Activated T-helper 1 cell treated with anti-CD3 and anti-CD28 coated beads, Interleukin-12 subunit alpha, Interleukin-12 subunit beta, Interleukin-2, Interleukin-4 antibody, amounts not matched to agents 30 ng/mL and 10 ng/mL and 1 ng/mL, durations not matched to agents 14 hours and 24 hours and 36 hours (primary cell): ENCODE data around the gene LMO1. TPM values are rescaled to one million over a fixed set of nuclear protein-coding genes. Genes with fewer than 3 reads are reported as not detected.

Experiments used
- DNase-seq: peaks from one replicate; pipeline ENCODE4 v3.0.0; 2021; ENCODE audit warnings: low spot score
- H3K27ac Mint-ChIP-seq: one replicate; pipeline ENCODE4 v1.8.0; 2021; ENCODE audit warnings: mild to moderate bottlenecking, mixed read lengths
- H3K27me3 Mint-ChIP-seq: one replicate; pipeline ENCODE4 v1.8.0; 2022; ENCODE audit warnings: mild to moderate bottlenecking, moderate library complexity, mixed read lengths; ENCODE audit not compliant: insufficient read depth
- H3K36me3 Mint-ChIP-seq: one replicate; pipeline ENCODE4 v1.8.0; 2021; ENCODE audit warnings: low read depth, mixed read lengths
- H3K4me1 Mint-ChIP-seq: one replicate; pipeline ENCODE4 v1.8.0; 2021; ENCODE audit warnings: low read depth, mixed read lengths
- H3K4me3 Mint-ChIP-seq: one replicate; pipeline ENCODE4 v1.8.0; 2021; ENCODE audit warnings: mild to moderate bottlenecking, moderate library complexity, mixed read lengths
- H3K9me3 Mint-ChIP-seq: one replicate; pipeline ENCODE4 v1.8.0; 2021; ENCODE audit warnings: mixed read lengths
- intact Hi-C: fragments of 100-400 bp; cut with micrococcal nuclease; formaldehyde crosslinking; loops from one replicate; pipeline ENCODE4 v1.15.1; 2024
- total RNA-seq: library from RNA; stranded (reverse); gene quantifications from 2 replicates; pipeline ENCODE4 v1.2.3, GENCODE V29; 2022

The LMO1 gene
- total RNA-seq, 1 donor from 2014 or later, result not detected

DNA sequence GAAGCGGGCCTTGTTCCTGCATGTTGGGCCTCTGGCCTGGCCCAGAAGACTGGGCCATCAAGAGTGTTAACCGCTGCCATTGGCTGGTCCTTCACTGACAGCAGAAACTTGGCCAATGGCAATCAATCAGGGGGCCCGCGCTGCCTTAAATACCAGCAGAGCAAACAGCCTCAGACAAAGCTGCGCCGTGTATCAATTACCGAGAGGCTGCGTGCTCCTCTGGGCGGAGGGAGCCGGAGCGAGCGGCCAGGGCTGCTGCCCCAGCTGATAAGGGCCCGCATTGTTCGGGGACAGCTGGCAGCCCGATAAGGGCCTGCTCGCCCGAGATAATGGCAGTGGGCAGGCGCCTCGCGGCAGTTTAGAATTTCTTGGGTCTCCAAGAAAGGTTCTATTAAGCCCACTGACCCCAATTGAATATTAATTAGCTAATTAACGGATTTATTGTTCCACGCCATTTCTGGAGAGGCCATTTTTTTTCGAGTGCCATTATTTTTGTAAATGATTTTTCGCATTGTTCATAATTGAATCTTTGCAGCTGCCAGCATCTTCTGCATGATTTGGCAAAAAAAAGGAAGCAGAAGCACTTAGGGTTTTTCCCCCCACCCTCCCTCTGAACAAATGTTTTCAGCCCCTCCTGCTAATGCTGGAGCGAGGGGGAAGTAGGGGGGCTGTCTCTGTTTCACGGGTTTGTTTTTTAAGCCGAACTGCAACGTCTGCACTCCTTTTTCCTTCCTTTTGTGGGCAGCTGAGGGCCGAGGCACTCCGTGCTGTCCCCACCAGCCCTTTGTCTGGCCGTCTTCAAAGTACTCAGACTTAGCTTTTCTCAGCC, 57.2 kb downstream of the LMO1 start:
- Mint-ChIP-seq H3K36me3 (no peaks in the 10 kb centered on the region), H3K4me1 (no peaks in the 10 kb centered on the region), H3K9me3 (no peaks in the 10 kb centered on the region), H3K27ac (no peak overlapping the region), H3K27me3 (peaks cover 7% of the 10 kb centered on the region), H3K4me3 (no peak overlapping the region)
- no peak for DNase-seq
- intact Hi-C loops, result no loop called here

DNA sequence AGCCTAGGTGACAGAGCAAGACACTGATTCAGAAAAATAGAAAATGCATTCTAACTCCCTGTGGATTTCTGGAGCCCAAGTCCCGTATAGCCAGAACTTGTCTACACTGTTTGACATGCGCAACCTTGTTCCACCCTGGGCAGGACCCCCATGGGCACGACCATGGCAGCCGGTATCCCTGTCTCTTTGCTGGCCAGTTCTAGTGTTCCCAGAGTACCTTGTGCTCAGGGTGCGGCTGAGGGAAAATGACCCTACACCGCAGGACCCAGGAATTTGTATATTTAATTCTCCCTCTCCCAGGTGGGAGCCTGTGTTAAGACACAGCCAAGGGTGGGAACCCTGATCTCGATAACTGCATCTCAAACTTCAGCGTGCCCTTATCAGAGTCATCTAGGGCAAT, 58.1 kb downstream of the LMO1 start:
- Mint-ChIP-seq H3K27ac (no peak overlapping the region), H3K27me3 (peaks cover 7% of the 10 kb centered on the region), H3K4me3 (no peak overlapping the region), H3K4me1 (no peaks in the 10 kb centered on the region), H3K36me3 (no peaks in the 10 kb centered on the region), H3K9me3 (no peaks in the 10 kb centered on the region)
- intact Hi-C loops, result no loop called here
- no peak for DNase-seq

DNA sequence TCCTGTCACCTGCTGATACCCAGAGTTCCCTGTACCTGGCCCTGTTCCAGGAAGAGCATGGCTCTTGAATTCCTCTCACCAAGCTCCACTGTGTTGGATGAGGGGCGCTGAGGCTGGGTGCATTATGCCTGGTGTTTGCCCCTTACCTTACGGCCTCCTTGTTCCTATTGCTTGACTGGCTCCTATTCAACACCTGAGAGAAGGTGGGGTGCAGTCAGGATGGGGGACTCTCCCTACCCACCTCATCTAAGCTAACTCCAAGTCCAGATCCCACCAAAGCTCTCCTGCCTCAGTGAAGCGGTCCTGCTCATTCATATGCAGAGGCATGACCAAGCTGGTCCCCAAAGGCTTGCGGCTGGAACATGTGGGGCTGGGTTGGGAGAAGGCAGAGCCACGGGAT, 59.1 kb downstream of the LMO1 start:
- peaks cover 7% of the 10 kb centered on the region for H3K27me3 Mint-ChIP-seq
- intact Hi-C loops, result no loop called here
- no peaks in the 10 kb centered on the region for H3K36me3 Mint-ChIP-seq
- H3K4me1 Mint-ChIP-seq, result no peaks in the 10 kb centered on the region
- no peaks in the 10 kb centered on the region for H3K9me3 Mint-ChIP-seq
- H3K4me3 Mint-ChIP-seq, result no peak overlapping the region
- DNase-seq, result no peak
- H3K27ac Mint-ChIP-seq, result no peak overlapping the region

DNA sequence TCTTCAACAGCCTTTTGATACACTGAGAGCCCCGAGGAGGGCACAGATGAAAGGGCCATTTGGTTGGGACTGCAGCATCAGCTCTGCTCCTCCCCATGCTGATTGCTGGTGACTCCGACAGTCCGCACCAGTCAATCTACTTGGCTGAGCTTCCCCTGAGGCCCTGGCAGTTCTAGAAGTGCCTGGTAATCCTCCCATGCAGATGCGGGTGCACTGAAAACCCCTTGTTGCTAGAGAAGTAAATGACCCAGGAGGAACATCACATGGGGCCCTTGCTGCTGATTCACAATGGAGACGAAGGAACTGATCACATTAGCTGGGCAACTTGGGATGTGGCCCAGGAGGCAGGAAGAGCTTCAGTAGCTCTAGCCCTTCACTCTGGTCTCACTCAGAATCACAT, 59.7 kb downstream of the LMO1 start:
- Mint-ChIP-seq H3K36me3 (no peaks in the 10 kb centered on the region), H3K27ac (no peak overlapping the region), H3K4me3 (no peak overlapping the region), H3K27me3 (peaks cover 7% of the 10 kb centered on the region), H3K9me3 (no peaks in the 10 kb centered on the region), H3K4me1 (no peaks in the 10 kb centered on the region)
- DNase-seq, result no peak
- intact Hi-C loops, result no loop called here

DNA sequence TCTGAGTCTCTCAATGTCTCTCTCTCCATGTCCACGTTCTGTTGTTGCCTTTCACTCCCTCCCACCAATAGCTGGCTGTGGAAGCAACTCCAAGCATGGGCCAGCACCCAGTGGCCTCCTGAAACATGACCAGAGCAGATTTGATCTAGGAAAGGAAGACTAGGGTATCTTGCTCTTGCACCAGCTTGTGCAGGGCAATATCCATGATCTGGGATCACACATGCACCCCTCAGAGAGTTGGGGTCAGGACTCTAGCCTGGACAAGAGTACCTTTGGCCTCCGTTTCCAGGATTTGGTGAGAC, 60.3 kb downstream of the LMO1 start:
- intact Hi-C loops, result no loop called here
- Mint-ChIP-seq H3K9me3 (no peaks in the 10 kb centered on the region), H3K4me1 (no peaks in the 10 kb centered on the region), H3K27me3 (peaks cover 7% of the 10 kb centered on the region), H3K27ac (no peak overlapping the region), H3K4me3 (no peak overlapping the region), H3K36me3 (no peaks in the 10 kb centered on the region)
- no peak for DNase-seq

DNA sequence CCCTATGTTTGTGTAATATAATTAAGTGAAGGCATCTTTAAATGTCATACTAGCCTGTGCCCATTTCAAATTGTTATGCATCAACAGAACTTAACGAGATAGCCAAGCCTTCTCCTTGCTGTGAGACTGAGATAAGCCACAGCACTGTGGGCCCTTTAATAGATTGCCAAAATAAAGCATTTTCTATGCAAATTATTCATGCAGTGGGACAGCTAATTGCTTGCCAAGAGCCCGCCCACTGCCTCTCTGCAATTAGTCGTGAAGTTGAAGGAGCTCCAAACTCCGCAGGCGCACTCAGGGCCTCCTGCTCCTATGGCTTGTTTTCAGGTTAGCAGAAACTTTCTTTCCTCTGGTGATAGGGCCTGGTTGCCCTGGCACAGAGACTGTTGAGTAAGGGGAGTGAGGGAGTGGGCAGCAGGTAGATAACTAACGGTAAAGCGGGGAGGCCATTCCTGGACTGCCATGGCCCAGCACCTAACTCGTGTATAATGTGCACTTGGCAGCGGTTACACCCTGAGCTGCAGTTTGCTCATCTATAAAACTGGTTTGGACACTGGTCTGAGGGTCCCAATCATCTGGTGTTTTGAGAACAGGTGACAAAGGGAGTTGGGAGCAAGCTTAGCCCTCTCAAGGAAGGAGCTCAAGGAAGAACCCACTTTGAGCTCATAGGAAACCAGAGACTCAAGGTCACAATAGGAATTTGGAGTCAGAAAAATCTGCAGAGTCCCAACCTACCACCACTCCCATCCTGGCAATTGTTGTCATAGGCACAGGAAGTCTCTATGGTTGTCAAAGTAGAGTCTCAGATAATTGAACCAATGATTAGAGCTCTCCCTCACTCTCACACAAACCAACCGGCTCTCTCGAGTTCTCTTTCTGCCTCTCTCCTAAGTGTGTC, 60.9 kb downstream of the LMO1 start:
- Mint-ChIP-seq H3K9me3 (no peaks in the 10 kb centered on the region), H3K4me3 (no peak overlapping the region), H3K36me3 (no peaks in the 10 kb centered on the region), H3K27ac (no peak overlapping the region), H3K27me3 (peaks cover 7% of the 10 kb centered on the region), H3K4me1 (no peaks in the 10 kb centered on the region)
- no peak for DNase-seq
- intact Hi-C loops, result no loop called here

DNA sequence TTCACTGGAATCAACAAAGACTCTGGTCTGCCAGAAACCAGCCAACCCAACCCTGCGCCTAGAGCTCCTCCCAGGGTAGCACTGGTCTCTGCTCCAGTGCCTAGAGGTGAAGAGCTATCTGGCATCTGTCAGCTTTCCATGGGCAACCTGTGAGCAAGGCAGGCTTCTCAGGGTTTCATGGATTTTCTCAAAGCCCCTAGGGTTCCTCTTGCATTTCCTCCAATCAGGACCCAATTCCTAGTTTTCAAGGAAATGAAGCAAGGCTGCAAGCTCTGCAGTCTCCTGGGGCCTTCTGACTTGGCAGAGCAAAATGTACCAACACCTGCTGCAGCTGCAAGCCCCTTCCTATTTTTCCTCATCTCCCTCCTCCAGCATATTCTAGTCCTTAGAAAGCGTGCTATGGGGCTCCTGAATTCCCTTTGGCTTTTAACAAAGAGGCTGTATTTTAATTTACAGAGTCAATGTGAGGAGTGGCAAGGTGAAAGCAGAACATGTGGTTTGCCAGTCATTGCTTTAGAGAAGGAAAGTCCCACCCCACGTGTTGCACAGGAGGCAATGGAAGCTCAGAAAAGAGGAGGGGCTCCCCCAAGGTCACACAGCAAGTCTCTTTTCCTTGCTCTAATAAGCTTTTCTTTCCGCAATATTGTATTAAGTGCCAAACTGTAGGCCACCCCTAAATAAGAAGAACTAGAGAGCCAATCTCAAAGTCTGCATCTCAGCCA, 61.9 kb downstream of the LMO1 start:
- H3K4me1 Mint-ChIP-seq, result no peaks in the 10 kb centered on the region
- no peaks in the 10 kb centered on the region for H3K9me3 Mint-ChIP-seq
- no peak for DNase-seq
- no peak overlapping the region for H3K4me3 Mint-ChIP-seq
- intact Hi-C loops, result no loop called here
- H3K27me3 Mint-ChIP-seq, result peaks cover 4% of the 10 kb centered on the region
- no peaks in the 10 kb centered on the region for H3K36me3 Mint-ChIP-seq
- H3K27ac Mint-ChIP-seq, result no peak overlapping the region

DNA sequence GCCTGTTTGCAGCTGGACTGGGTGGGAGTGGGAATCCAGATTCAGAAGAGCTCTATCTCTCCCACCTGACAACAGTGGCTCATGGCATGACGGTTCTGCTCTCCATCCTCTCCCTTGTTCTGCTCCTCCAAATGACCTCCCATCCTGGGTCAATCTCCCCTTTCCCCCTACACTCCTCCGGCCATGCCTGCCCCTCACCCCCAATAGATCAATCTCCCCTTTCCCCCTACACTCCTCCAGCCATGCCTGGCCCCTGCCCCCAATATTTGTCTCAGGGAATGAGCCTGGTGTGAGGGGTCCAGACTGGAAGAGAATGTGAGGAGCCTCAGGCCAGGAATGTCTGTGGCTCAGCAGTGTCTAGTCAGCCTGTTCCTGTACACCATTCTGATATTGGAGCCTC, 64.0 kb downstream of the LMO1 start:
- no peak overlapping the region for H3K4me3 Mint-ChIP-seq
- intact Hi-C loops, result no loop called here
- H3K36me3 Mint-ChIP-seq, result no peaks in the 10 kb centered on the region
- H3K27me3 Mint-ChIP-seq, result peaks cover 5% of the 10 kb centered on the region
- H3K4me1 Mint-ChIP-seq, result no peaks in the 10 kb centered on the region
- H3K9me3 Mint-ChIP-seq, result no peaks in the 10 kb centered on the region
- H3K27ac Mint-ChIP-seq, result no peak overlapping the region
- DNase-seq, result no peak

DNA sequence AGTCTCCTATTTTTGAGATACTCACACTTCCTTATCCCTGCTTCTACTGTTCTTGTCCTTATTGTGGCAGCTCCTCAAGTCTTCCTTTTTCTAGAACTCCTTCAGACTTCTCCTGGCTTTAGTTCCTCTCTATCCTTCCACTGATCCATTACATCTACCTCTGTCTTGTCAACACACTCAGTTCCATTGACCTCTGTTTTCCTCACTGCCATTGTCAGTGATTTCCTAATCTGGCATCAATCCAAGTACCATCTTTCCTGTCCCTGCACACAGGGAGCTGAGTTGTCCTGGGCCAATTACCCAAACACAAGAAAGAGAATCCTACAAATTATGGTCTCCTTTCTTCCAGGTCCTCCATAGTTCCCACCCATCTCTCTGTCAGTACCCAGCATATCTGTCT, 66.9 kb downstream of the LMO1 start:
- Mint-ChIP-seq H3K36me3 (no peaks in the 10 kb centered on the region), H3K4me3 (no peak overlapping the region), H3K27me3 (peaks cover 5% of the 10 kb centered on the region), H3K27ac (no peak overlapping the region), H3K9me3 (no peaks in the 10 kb centered on the region), H3K4me1 (no peaks in the 10 kb centered on the region)
- intact Hi-C loops, result no loop called here
- DNase-seq, result no peak

DNA sequence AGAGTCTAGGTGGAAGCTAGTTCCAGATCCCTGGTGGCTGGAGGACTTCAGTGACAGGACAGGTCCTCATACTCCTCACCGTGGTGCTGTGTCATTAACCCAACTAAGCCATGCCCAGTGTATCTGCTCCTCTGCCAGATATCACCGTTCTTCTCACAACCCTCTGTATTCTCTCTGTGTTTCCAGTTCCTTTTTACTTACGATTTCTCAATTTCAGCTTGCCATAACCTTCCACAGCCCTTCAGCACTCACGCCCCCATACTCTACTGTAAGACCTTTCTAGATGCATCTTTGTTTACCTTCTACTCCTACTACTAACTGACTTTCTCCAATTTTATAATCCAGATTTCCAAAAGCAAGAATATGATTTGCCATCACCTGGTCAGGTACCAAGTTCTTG, 68.7 kb downstream of the LMO1 start:
- Mint-ChIP-seq H3K9me3 (no peaks in the 10 kb centered on the region), H3K4me3 (no peak overlapping the region), H3K27me3 (peaks cover 8% of the 10 kb centered on the region), H3K27ac (no peak overlapping the region), H3K4me1 (no peaks in the 10 kb centered on the region), H3K36me3 (no peaks in the 10 kb centered on the region)
- no peak for DNase-seq
- intact Hi-C loops, result no loop called here

DNA sequence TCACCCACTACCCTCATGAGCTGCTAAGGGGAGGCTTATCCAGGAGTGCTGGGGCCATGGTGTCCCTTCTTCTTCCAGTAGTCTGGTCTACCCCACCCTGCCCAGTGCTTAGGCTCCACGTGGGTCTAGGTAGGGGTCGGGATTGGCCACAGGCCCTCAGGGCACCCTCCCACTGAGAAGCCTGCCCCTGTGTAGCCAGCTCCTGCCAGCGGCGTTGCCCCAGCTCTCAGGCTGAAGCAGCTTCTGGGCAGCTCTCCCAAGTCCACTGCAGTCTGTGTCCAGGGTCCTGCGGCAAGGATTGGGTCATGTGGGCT, 70.8 kb downstream of the LMO1 start:
- H3K27me3 Mint-ChIP-seq, result peaks cover 8% of the 10 kb centered on the region
- intact Hi-C loops, result loop anchor here (1.0 kb wide), 2 partner anchors 70 to 373 kb away; partner anchors contain the start of gene LMO1
- H3K27ac Mint-ChIP-seq, result no peak overlapping the region
- H3K36me3 Mint-ChIP-seq, result no peaks in the 10 kb centered on the region
- H3K4me1 Mint-ChIP-seq, result no peaks in the 10 kb centered on the region
- DNase-seq, result no peak
- no peaks in the 10 kb centered on the region for H3K9me3 Mint-ChIP-seq
- no peak overlapping the region for H3K4me3 Mint-ChIP-seq

DNA sequence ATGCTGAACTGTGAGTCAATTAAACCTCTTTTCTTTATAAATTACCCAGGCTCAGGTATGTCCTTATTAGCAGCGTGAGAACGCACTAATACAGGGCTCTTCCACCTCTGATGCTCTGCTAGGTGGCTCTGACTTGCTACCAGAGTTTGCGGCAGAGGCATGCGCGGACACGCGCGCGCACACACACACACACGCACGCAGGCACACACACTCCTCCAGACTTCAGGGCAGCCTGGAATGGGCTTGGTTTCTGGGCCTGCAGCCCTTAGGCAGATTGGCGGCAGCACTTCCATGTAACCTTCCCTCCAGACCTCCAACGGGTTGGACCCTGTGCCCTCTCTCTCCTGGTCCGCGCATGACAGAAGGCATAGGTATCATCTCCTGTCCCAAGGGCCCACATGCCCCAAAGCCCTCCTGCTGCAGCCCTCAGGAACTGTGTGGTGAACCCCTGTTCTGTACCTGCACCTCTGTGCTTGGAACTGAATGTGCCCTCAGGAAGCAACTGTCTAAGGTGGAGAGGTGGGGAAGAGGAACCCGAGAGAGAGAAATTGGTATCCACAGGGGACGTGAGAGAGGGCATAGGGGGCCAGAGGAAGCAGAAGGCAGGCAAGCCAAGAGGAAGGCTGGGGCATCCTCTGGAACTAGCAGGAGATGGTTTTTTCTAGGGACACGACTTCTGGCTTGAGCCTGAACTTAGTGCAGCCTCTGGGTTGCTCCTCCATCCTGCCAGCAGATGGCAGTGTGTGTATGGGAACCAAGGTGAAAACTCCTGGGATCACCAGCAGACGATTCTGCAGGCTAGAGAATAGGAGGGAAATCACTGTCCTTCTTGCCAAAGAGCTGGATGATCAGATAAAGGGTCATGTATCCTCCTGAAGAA, 71.4 kb downstream of the LMO1 start:
- no peak for DNase-seq
- no peaks in the 10 kb centered on the region for H3K4me1 Mint-ChIP-seq
- H3K9me3 Mint-ChIP-seq, result no peaks in the 10 kb centered on the region
- H3K27me3 Mint-ChIP-seq, result peaks cover 8% of the 10 kb centered on the region
- H3K4me3 Mint-ChIP-seq, result no peak overlapping the region
- no peaks in the 10 kb centered on the region for H3K36me3 Mint-ChIP-seq
- H3K27ac Mint-ChIP-seq, result no peak overlapping the region
- intact Hi-C loops, result loop anchor here (1.0 kb wide), 2 partner anchors 71 to 374 kb away; partner anchors contain the start of gene LMO1
